HCT116 (cell line): ENCODE results near the gene CLEC14A. TPM values are rescaled to one million over a fixed set of nuclear protein-coding genes. Genes with fewer than 3 reads are reported as not detected.

ENCODE experiments used
- ATAC-seq: fragments of 200-7000 bp; cut with Tn5 transposase; 2 replicates; pipeline ENCODE4 v1.9.1; 2020; ENCODE audit warnings: mild to moderate bottlenecking, moderate library complexity
- BruUV-seq: library from RNA; stranded (reverse); fragments of 400-500 nt; replicated peaks from 2 replicates; lab custom pipeline; 2021; lab: Mats Ljungman, UMichigan
- CTCF ChIA-PET: fragments of 300-600 bp; sonication (Branson Sonifier 250); formaldehyde crosslinking; loops from one replicate; lab custom pipeline; 2021; ENCODE audit warnings: antibody characterized with exemption; lab: Charles Lee
- POLR2A ChIA-PET: fragments of 300-600, 350-600 bp; sonication (Branson Sonifier 250); formaldehyde crosslinking; loops from one replicate; lab custom pipeline; 2021; ENCODE audit warnings: antibody characterized with exemption; lab: Charles Lee
- RAD21 ChIA-PET, 2 experiments: fragments of 300-600 bp; sonication (Branson Sonifier 250); formaldehyde crosslinking; loops; one replicate each; lab custom pipeline; 2023; ENCODE audit warnings: low total read pairs in 2 of 2; ENCODE audit not compliant: uncharacterized antibody in 2 of 2, unreplicated experiment in 2 of 2, low non-redundant PET in 1 of 2; lab: Charles Lee
- DNase-seq: peaks from one replicate; pipeline ENCODE4 v3.0.0-alpha.2; 2010; ENCODE audit warnings: low read depth, low spot score
- H2AFZ ChIP-seq: fragments of 200-600 bp; shearing (Covaris generic), sonication (generic); 2 replicates; pipeline ENCODE4 v1.6.1; 2017; ENCODE audit warnings: low read depth, mixed run types, mixed read lengths, antibody characterized with exemption, low read length; ENCODE audit not compliant: poor library complexity, severe bottlenecking
- H3K27ac ChIP-seq: 2 replicates; pipeline ENCODE4 v1.5.1; 2012; ENCODE audit warnings: low read depth, low read length
- H3K27me3 ChIP-seq: fragments of 200-600 bp; sonication (generic); 2 replicates; pipeline ENCODE4 v1.6.1; 2016; ENCODE audit warnings: mixed run types, low read length, mixed read lengths; ENCODE audit not compliant: insufficient read depth
- H3K36me3 ChIP-seq, 2 experiments: fragments of 200-500 bp in 1 of 2; fragments of 200-600 bp in 1 of 2; sonication (Bioruptor generic) in 1 of 2; sonication (generic) in 1 of 2; 2 replicates each; pipeline versions ENCODE4 v1.5.1 to v1.6.1; 2014 to 2016; ENCODE audit warnings: low read length in 2 of 2, inconsistent platforms in 1 of 2, mixed read lengths in 1 of 2, mixed run types in 1 of 2; ENCODE audit not compliant: insufficient read depth in 2 of 2, control insufficient read depth in 1 of 2
- H3K4me1 ChIP-seq, 2 experiments: fragments of 200-600 bp in 1 of 2; sonication (generic) in 1 of 2; 2 replicates each; pipeline versions ENCODE4 v1.5.1 to v1.6.1; 2012 to 2017; ENCODE audit warnings: low read length in 2 of 2, inconsistent platforms in 1 of 2, mild to moderate bottlenecking in 1 of 2, mixed read lengths in 1 of 2, mixed run types in 1 of 2, moderate library complexity in 1 of 2; ENCODE audit not compliant: insufficient read depth in 2 of 2, control insufficient read depth in 1 of 2
- H3K4me2 ChIP-seq: fragments of 200-600 bp; sonication (generic); 2 replicates; pipeline ENCODE4 v1.6.1; 2017; ENCODE audit warnings: mixed run types, low read length, mixed read lengths
- H3K4me3 ChIP-seq, 2 experiments: fragments of 200-600 bp in 1 of 2; sonication (generic) in 1 of 2; replicated peaks in 1 of 2; 2 replicates each; pipeline ENCODE4 v1.5.1; 2011 to 2016; ENCODE audit warnings: low read length in 2 of 2, control low read depth in 1 of 2, low read depth in 1 of 2, mild to moderate bottlenecking in 1 of 2, mixed read lengths in 1 of 2, mixed run types in 1 of 2
- H3K79me2 ChIP-seq: fragments of 200-600 bp; sonication (generic); 2 replicates; pipeline ENCODE4 v1.6.1; 2017; ENCODE audit warnings: mild to moderate bottlenecking, mixed run types, low read length, moderate library complexity, mixed read lengths; ENCODE audit not compliant: insufficient read depth
- H3K9ac ChIP-seq: fragments of 200-600 bp; sonication (generic); 2 replicates; pipeline ENCODE4 v1.6.1; 2016; ENCODE audit warnings: low read length, mixed read lengths
- H3K9me2 ChIP-seq: fragments of 200-600 bp; sonication (generic), shearing (Covaris generic); 2 replicates; pipeline ENCODE4 v1.6.1; 2017; ENCODE audit warnings: mixed run types, mild to moderate bottlenecking, moderate library complexity; ENCODE audit not compliant: insufficient read depth
- H3K9me3 ChIP-seq, 2 experiments: fragments of 200-500 bp in 1 of 2; fragments of 200-600 bp in 1 of 2; sonication (Bioruptor generic) in 1 of 2; sonication (generic) in 1 of 2; 2 replicates each; pipeline ENCODE4 v1.6.1; 2014 to 2017; ENCODE audit warnings: low read length in 2 of 2, mixed read lengths in 2 of 2, inconsistent platforms in 1 of 2, low read depth in 1 of 2, mild to moderate bottlenecking in 1 of 2, mixed run types in 1 of 2, moderate library complexity in 1 of 2; ENCODE audit not compliant: control insufficient read depth in 1 of 2, insufficient read depth in 1 of 2
- H4K20me1 ChIP-seq: fragments of 200-600 bp; sonication (generic), shearing (Covaris generic); 2 replicates; pipeline ENCODE4 v1.6.1; 2017; ENCODE audit warnings: mixed run types, mild to moderate bottlenecking, moderate library complexity; ENCODE audit not compliant: insufficient read depth
- CEBPB ChIP-seq: IDR thresholded peaks from 2 replicates; pipeline ENCODE4 v1.6.1; 2012; ENCODE audit warnings: low read depth
- EGR1 ChIP-seq: IDR thresholded peaks from 2 replicates; pipeline ENCODE4 v1.6.1; 2012; ENCODE audit warnings: low read depth
- EZH2 ChIP-seq: fragments of 200-600 bp; sonication (generic); IDR thresholded peaks from 2 replicates; pipeline ENCODE4 v1.6.1; 2017; ENCODE audit warnings: antibody characterized with exemption, mixed run types
- EZH2phosphoT487 ChIP-seq: fragments of 200-600 bp; IDR thresholded peaks from 2 replicates; pipeline ENCODE4 v1.6.1; 2018; ENCODE audit warnings: antibody characterized with exemption, borderline replicate concordance
- FOSL1 ChIP-seq: IDR thresholded peaks from 2 replicates; pipeline ENCODE4 v1.6.1; 2012; ENCODE audit warnings: low read depth
- POLR2A ChIP-seq: IDR thresholded peaks from 2 replicates; pipeline ENCODE4 v1.7.0; 2011; ENCODE audit warnings: borderline replicate concordance; ENCODE audit not compliant: insufficient read depth, insufficient read length; ENCODE audit errors: extremely low read depth
- POLR2AphosphoS5 ChIP-seq: IDR thresholded peaks from 2 replicates; pipeline ENCODE4 v1.6.1; 2011; ENCODE audit warnings: mild to moderate bottlenecking, low read depth, low read length, moderate library complexity
- RAD21 ChIP-seq: IDR thresholded peaks from 2 replicates; pipeline ENCODE4 v1.6.1; 2012; ENCODE audit warnings: low read depth, mild to moderate bottlenecking
- SIN3A ChIP-seq: IDR thresholded peaks from 2 replicates; pipeline ENCODE4 v1.6.1; 2012; ENCODE audit warnings: low read depth
- SRF ChIP-seq: IDR thresholded peaks from 2 replicates; pipeline ENCODE4 v1.6.1; 2012; ENCODE audit warnings: low read depth
- TCF7L2 ChIP-seq: IDR thresholded peaks from 2 replicates; pipeline ENCODE4 v1.7.0; 2011; ENCODE audit warnings: borderline replicate concordance, inconsistent platforms; ENCODE audit not compliant: insufficient read depth, insufficient read length; ENCODE audit errors: extremely low read depth
- YY1 ChIP-seq: IDR thresholded peaks from 2 replicates; pipeline ENCODE4 v1.6.1; 2011; ENCODE audit warnings: low read length, low read depth, moderate library complexity, mild to moderate bottlenecking; ENCODE audit not compliant: insufficient replicate concordance; ENCODE audit errors: extremely low read depth
- ZFX ChIP-seq: fragments of 450-650 bp; IDR thresholded peaks from 2 replicates; pipeline ENCODE4 v1.6.1; 2017
- intact Hi-C: fragments of 100-400 bp; cut with micrococcal nuclease; formaldehyde crosslinking; loops from 2 replicates; pipeline ENCODE4 v1.10.0; 2022
- total RNA-seq: library from RNA; stranded (reverse); gene quantifications from one replicate; pipeline ENCODE4 v1.2.1, GENCODE V29; 2021; ENCODE audit not compliant: unreplicated experiment
- TF ChIP-seq, protein P1 (sequence below): IDR thresholded peaks from 2 replicates; pipeline ENCODE4 v1.6.1; 2012
- TF ChIP-seq, protein P2 (sequence below): IDR thresholded peaks from 2 replicates; pipeline ENCODE4 v1.6.1; 2012

The CLEC14A gene
- total RNA-seq, 1 experiment from 2014 or later, result 0.10 TPM

DNA sequence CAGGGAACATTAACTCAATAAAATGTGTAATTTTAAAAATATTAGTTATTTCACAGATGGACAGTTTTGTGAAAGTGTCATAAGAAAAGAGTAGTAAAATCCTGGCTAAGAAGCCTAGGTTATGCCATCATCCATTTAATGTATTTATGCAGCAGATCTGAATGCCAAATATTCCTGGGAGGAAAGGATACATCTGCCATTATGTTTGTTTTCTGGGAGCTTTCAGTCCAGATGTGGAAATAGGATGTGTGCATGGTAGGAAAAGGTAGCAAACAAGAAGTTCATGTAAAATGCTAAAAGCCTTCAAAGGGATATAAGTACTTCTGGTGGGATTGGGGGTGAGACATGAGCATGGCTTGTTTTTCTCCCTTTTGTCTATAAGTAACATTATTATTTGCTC, 27.0 kb upstream of the CLEC14A start:
- H3K9me2 ChIP-seq, result no peaks in the 10 kb centered on the region
- no TSS peak for BruUV-seq
- H3K4me1 ChIP-seq, result no peaks in the 10 kb centered on the region
- H3K9ac ChIP-seq, result no peak overlapping the region
- DNase-seq, result no peak
- H3K4me2 ChIP-seq, result no peak overlapping the region
- no peaks in the 10 kb centered on the region; a peak in 1 of 4 replicates for H3K36me3 ChIP-seq
- CTCF ChIA-PET, result no interaction called here
- intact Hi-C loops, result no loop called here
- 0 out of 4 replicates have a peak, but pooled peaks cover 0 to 3% of the 10 kb centered on the region in 2 experiments for H3K9me3 ChIP-seq
- TF ChIP-seq TCF7L2, result no peak
- no peak for TF ChIP-seq YY1
- no peak for TF ChIP-seq POLR2A
- TF ChIP-seq, protein P1, sequence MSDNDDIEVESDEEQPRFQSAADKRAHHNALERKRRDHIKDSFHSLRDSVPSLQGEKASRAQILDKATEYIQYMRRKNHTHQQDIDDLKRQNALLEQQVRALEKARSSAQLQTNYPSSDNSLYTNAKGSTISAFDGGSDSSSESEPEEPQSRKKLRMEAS, result no peak
- TF ChIP-seq ZFX, result no peak
- no peak for TF ChIP-seq FOSL1
- no peak for TF ChIP-seq EZH2phosphoT487
- no peak for TF ChIP-seq EGR1
- TF ChIP-seq EZH2, result no peak
- TF ChIP-seq RAD21, result no peak
- TF ChIP-seq, protein P2, sequence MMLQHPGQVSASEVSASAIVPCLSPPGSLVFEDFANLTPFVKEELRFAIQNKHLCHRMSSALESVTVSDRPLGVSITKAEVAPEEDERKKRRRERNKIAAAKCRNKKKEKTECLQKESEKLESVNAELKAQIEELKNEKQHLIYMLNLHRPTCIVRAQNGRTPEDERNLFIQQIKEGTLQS, result no peak
- no peak for TF ChIP-seq POLR2AphosphoS5
- no peak for TF ChIP-seq SIN3A
- TF ChIP-seq CEBPB, result no peak
- TF ChIP-seq SRF, result no peak
- H2AFZ ChIP-seq, result no peak overlapping the region
- ATAC-seq, result no peak
- RAD21 ChIA-PET, result no interaction called here
- no peaks in the 10 kb centered on the region for H4K20me1 ChIP-seq
- POLR2A ChIA-PET, result no interaction called here
- H3K79me2 ChIP-seq, result no peaks in the 10 kb centered on the region
- H3K4me3 ChIP-seq, result no peak overlapping the region
- no peak overlapping the region for H3K27ac ChIP-seq
- no peaks in the 10 kb centered on the region for H3K27me3 ChIP-seq
